Measurements from ENCODE around the gene DSCAML1.

Gene DSCAML1

GRCh38 chr11:117832511-117832910, 35.5 kb upstream of the DSCAML1 start:
- no peak for TF ChIP-seq CTCF (IDR thresholded peaks at IDR 0.05; ENCODE audit: low read depth, low read length)
- H3K27me3 ChIP-seq (ENCODE audit: insufficient read depth, low read depth, severe bottlenecking): no peaks in the 10 kb centered on the region
- H3K9me3 ChIP-seq (ENCODE audit: severe bottlenecking): no peaks in the 10 kb centered on the region
- no peak overlapping the region for H3K27ac ChIP-seq
- no peak overlapping the region for H3K4me3 ChIP-seq (ENCODE audit: low read depth, low read length)
- DNase-seq: no peak
- no peaks in the 10 kb centered on the region for H3K36me3 ChIP-seq

- DNase-seq: no peak
- TF ChIP-seq CTCF (IDR thresholded peaks at IDR 0.05; ENCODE audit: low read depth, low read length): no peak
- Histone ChIP-seq H3K36me3 (no peaks in the 10 kb centered on the region), H3K4me3 (ENCODE audit: low read depth, low read length) (no peak overlapping the region), H3K27ac (no peak overlapping the region), H3K9me3 (ENCODE audit: severe bottlenecking) (no peaks in the 10 kb centered on the region), H3K27me3 (ENCODE audit: insufficient read depth, low read depth, severe bottlenecking) (no peaks in the 10 kb centered on the region)
Observed at GRCh38 chr11:117831661-117832415, 34.8 kb upstream of the DSCAML1 start.

GRCh38 chr11:117830674-117831351, 33.8 kb upstream of the DSCAML1 start:
- Histone ChIP-seq H3K4me3 (ENCODE audit: low read depth, low read length) (no peak overlapping the region), H3K36me3 (no peaks in the 10 kb centered on the region), H3K27me3 (ENCODE audit: insufficient read depth, low read depth, severe bottlenecking) (no peaks in the 10 kb centered on the region), H3K9me3 (ENCODE audit: severe bottlenecking) (no peaks in the 10 kb centered on the region), H3K27ac (no peak overlapping the region)
- DNase-seq: no peak
- no peak for TF ChIP-seq CTCF (IDR thresholded peaks at IDR 0.05; ENCODE audit: low read depth, low read length)

GRCh38 chr11:117830072-117830471, 33.1 kb upstream of the DSCAML1 start:
- no peak for TF ChIP-seq CTCF (IDR thresholded peaks at IDR 0.05; ENCODE audit: low read depth, low read length)
- H3K36me3 ChIP-seq: no peaks in the 10 kb centered on the region
- DNase-seq: no peak
- no peaks in the 10 kb centered on the region for H3K9me3 ChIP-seq (ENCODE audit: severe bottlenecking)
- H3K4me3 ChIP-seq (ENCODE audit: low read depth, low read length): no peak overlapping the region
- no peaks in the 10 kb centered on the region for H3K27me3 ChIP-seq (ENCODE audit: insufficient read depth, low read depth, severe bottlenecking)
- H3K27ac ChIP-seq: no peak overlapping the region

GRCh38 chr11:117829369-117829725, 32.3 kb upstream of the DSCAML1 start:
- H3K9me3 ChIP-seq (ENCODE audit: severe bottlenecking): no peaks in the 10 kb centered on the region
- no peak overlapping the region for H3K27ac ChIP-seq
- H3K4me3 ChIP-seq (ENCODE audit: low read depth, low read length): no peak overlapping the region
- no peaks in the 10 kb centered on the region for H3K36me3 ChIP-seq
- no peak for TF ChIP-seq CTCF (IDR thresholded peaks at IDR 0.05; ENCODE audit: low read depth, low read length)
- H3K27me3 ChIP-seq (ENCODE audit: insufficient read depth, low read depth, severe bottlenecking): no peaks in the 10 kb centered on the region
- no peak for DNase-seq

All from WERI-Rb-1 (cell line).